T-helper 1 cell treated with Interleukin-12 subunit alpha and Interleukin-12 subunit beta and Interleukin-4 antibody, amounts not matched to agents 30 μg/mL and 1 μg/mL, for 36 hours (primary cell): Measurements from ENCODE around the gene VARS2.
"Not testable (repeated sequence)": the region's sequence is repeated elsewhere in the genome, so short reads cannot be mapped to it uniquely, and the experiment has no call there.

ENCODE experiments used
- H3K27ac Mint-ChIP-seq: one replicate; pipeline ENCODE4 v1.8.0; 2021; ENCODE audit warnings: mild to moderate bottlenecking, mixed read lengths
- H3K27me3 Mint-ChIP-seq: one replicate; pipeline ENCODE4 v1.8.0; 2021; ENCODE audit warnings: low read depth, mixed read lengths
- H3K36me3 Mint-ChIP-seq: one replicate; pipeline ENCODE4 v1.8.0; 2021; ENCODE audit warnings: low read depth, mixed read lengths
- H3K4me1 Mint-ChIP-seq: one replicate; pipeline ENCODE4 v1.8.0; 2021; ENCODE audit warnings: low read depth, mixed read lengths
- H3K4me3 Mint-ChIP-seq: one replicate; pipeline ENCODE4 v1.8.0; 2021; ENCODE audit warnings: mild to moderate bottlenecking, moderate library complexity, mixed read lengths
- H3K9me3 Mint-ChIP-seq: one replicate; pipeline ENCODE4 v1.8.0; 2021; ENCODE audit warnings: mixed read lengths

The VARS2 gene

DNA sequence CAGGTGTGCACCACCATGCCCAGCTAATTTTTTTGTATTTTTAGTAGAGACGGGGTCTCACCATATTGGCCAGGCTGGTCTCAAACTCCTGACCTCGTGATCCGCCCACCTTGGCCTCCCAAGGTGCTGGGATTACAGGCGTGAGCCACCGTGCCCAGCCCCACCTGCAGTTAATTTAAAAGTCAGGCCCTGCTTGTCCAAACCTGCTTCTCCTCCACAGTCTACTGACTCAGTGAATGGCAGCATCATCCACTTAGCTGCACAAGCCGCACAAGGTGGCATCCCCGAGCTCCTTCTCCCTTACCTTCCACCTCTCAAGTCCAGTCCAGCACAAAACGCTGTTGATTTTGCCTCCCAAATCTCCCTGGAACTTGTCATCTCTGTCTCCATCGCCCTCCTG is 11.8 kb upstream of the VARS2 start:
- not testable (repeated sequence) for H3K36me3 Mint-ChIP-seq, H3K27me3 Mint-ChIP-seq, H3K4me3 Mint-ChIP-seq, H3K9me3 Mint-ChIP-seq, H3K27ac Mint-ChIP-seq, H3K4me1 Mint-ChIP-seq

DNA sequence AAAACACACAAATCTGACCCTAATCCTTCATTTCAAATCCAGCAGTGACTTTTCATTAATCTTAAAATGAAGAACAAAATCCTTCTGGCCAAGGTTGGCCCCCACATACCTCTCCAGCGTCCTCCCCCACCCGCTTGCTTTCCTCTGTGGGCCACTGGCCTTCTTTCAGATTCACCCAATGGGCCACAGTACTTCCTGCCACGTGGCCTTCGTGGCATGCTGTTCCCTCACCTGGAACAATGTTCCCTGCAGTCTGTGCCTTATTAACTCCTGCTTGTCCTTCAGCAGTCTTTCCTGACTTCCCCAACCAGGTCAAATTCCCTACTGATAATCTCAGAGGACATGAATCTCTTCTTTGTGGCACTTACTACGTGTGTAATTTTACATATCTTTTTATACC is 11.3 kb upstream of the VARS2 start:
- no peak overlapping the region for H3K4me3 Mint-ChIP-seq
- no peaks in the 10 kb centered on the region for H3K27me3 Mint-ChIP-seq
- H3K4me1 Mint-ChIP-seq: peaks cover 10% of the 10 kb centered on the region
- no peak overlapping the region for H3K27ac Mint-ChIP-seq
- H3K36me3 Mint-ChIP-seq: peaks cover 4% of the 10 kb centered on the region
- no peaks in the 10 kb centered on the region for H3K9me3 Mint-ChIP-seq

DNA sequence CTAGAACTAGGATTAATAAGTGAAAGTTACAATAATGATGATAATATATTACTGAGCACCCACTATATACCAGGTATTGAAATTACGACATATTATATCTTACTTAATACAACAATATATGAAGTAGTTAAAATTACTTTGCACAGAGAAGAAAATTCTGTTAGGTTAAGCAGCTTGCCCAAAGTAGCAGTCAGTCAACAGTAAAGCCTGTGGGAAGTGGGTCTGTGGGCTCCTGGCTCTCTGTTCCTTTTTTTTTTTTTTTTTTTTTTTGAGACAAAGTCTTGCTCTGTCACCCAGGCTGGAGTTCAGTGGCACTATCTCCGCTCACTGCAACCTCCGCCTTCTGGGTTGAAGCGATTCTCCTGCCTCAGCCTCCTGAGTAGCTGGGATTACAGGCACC is 10.8 kb upstream of the VARS2 start:
- Mint-ChIP-seq H3K4me3 (no peak overlapping the region), H3K36me3 (peaks cover 4% of the 10 kb centered on the region), H3K9me3 (no peaks in the 10 kb centered on the region), H3K27ac (no peak overlapping the region), H3K4me1 (peaks cover 14% of the 10 kb centered on the region), H3K27me3 (no peaks in the 10 kb centered on the region)

DNA sequence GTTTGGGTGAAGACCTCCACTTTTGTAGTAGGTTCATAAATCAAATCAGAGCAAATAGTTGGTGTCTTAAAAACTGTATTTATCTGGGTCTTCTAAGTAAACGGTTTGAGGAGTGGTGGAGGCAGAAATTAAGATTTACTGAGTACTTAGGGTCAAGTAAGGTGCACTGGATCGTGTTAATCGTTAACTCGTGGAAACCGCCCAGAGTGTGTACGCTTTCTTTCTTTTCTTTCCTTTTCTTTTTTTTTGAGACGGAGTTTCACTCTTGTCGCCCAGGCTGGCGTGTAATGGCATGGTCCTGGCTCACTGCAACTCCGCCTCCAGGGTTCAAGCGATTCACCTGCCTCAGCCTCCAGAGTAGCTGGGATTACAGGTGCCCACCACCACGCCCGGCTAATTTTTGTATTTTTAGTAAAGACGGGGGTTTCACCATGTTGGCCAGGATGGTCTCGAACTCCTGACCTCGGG is 6.7 kb upstream of the VARS2 start:
- peaks cover 15% of the 10 kb centered on the region for H3K36me3 Mint-ChIP-seq
- peak overlapping the region; percentile 99 for H3K4me3 Mint-ChIP-seq
- H3K27me3 Mint-ChIP-seq, H3K27ac Mint-ChIP-seq, H3K9me3 Mint-ChIP-seq: not testable (repeated sequence)
- peaks cover 27% of the 10 kb centered on the region for H3K4me1 Mint-ChIP-seq

DNA sequence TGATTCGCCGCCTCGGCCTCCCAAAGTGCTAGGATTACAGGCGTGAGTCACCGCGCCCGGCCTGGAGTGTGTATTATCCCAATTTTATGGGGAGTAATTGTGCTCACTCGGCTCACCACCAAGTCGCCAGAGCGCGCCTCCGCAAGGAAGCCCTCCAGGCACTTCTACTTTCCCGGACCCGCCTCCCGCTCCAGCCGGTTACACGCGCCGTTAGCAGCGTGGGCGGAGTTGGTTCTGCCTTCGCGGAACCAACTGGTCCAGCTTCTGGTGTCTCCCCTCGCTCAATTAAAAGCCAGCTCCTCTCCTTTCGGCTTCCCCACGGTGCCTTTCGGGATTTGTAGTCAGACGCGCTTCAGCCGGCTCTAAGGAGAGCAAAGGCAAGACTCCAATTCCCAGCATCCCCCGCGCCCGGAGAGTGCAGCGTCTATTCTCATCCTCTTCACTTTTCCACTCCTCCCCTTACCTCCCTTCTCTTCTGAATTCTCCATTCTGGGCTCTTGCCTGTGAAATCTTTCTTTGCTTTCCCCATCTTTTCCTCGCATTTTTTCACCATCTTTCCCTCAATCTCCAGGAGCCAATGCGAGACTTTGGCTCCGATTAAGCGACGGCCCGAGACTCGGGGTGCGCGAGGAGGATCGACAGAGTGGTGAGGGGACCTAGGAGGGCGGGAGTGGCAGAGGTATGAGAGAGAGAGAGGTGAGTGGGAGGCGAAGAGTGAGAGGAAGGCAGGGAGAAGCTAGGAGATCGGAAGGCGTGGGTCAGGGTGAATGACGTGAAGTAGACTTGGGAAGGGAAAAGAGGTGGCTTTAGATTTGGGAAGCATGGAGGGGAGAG is 6.1 kb upstream of the VARS2 start, which contains the start of gene GTF2H4:
TSS of gene GTF2H4 (plus strand) at position 450 of the 834 bp plus-strand sequence.
- H3K36me3 Mint-ChIP-seq: peaks cover 19% of the 10 kb centered on the region
- H3K27me3 Mint-ChIP-seq: no peaks in the 10 kb centered on the region
- peak within 1 kb of the TSS; percentile 77 for H3K27ac Mint-ChIP-seq
- no peaks in the 10 kb centered on the region for H3K9me3 Mint-ChIP-seq
- peak within 1 kb of the TSS; percentile 99 for H3K4me3 Mint-ChIP-seq
- H3K4me1 Mint-ChIP-seq: peaks cover 21% of the 10 kb centered on the region

DNA sequence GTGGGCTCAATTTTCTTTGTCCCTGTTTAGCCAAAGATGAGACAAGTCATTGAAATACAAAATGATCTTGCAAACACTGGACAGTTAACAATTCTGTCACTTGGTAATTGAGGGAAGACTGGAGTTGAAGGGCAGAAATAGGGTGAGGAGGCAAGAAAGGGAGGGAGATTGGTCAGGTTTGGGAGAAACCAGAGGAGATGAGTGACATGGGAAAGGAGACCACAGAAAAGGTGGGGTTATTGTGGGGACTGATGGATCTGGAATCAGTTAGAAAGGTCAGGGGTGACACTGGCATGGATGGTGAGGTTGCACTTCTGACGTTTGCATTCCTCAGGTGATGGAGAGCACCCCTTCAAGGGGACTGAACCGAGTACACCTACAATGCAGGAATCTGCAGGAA is 5.3 kb upstream of the VARS2 start:
- Mint-ChIP-seq H3K27ac (peak overlapping the region; percentile 77), H3K36me3 (peaks cover 22% of the 10 kb centered on the region), H3K27me3 (no peaks in the 10 kb centered on the region), H3K4me3 (peak overlapping the region; percentile 99), H3K4me1 (peaks cover 26% of the 10 kb centered on the region), H3K9me3 (no peaks in the 10 kb centered on the region)

GRCh38 chr6:30910473-30910872 is 3.6 kb upstream of the VARS2 start:
- Mint-ChIP-seq H3K4me1 (peaks cover 31% of the 10 kb centered on the region), H3K36me3 (peaks cover 22% of the 10 kb centered on the region)
- not testable (repeated sequence) for H3K27ac Mint-ChIP-seq, H3K4me3 Mint-ChIP-seq, H3K27me3 Mint-ChIP-seq, H3K9me3 Mint-ChIP-seq

GRCh38 chr6:30912746-30913520 is 1.1 kb upstream of the VARS2 start:
- Mint-ChIP-seq H3K27me3 (no peaks in the 10 kb centered on the region), H3K36me3 (peaks cover 32% of the 10 kb centered on the region), H3K27ac (peak overlapping the region; percentile 21)

GRCh38 chr6:30913721-30914075 is 340 bp upstream of the VARS2 start:
- Mint-ChIP-seq H3K36me3 (peaks cover 32% of the 10 kb centered on the region), H3K27ac (no peak overlapping the region), H3K9me3 (no peaks in the 10 kb centered on the region), H3K27me3 (no peaks in the 10 kb centered on the region), H3K4me3 (peak overlapping the region; percentile 91), H3K4me1 (peaks cover 25% of the 10 kb centered on the region)

More at GRCh38 chr6:30912746-30913520, 1.1 kb upstream of the VARS2 start:
- H3K4me3 Mint-ChIP-seq: peak overlapping the region; percentile 91
- H3K4me1 Mint-ChIP-seq: peaks cover 33% of the 10 kb centered on the region
- no peaks in the 10 kb centered on the region for H3K9me3 Mint-ChIP-seq

DNA sequence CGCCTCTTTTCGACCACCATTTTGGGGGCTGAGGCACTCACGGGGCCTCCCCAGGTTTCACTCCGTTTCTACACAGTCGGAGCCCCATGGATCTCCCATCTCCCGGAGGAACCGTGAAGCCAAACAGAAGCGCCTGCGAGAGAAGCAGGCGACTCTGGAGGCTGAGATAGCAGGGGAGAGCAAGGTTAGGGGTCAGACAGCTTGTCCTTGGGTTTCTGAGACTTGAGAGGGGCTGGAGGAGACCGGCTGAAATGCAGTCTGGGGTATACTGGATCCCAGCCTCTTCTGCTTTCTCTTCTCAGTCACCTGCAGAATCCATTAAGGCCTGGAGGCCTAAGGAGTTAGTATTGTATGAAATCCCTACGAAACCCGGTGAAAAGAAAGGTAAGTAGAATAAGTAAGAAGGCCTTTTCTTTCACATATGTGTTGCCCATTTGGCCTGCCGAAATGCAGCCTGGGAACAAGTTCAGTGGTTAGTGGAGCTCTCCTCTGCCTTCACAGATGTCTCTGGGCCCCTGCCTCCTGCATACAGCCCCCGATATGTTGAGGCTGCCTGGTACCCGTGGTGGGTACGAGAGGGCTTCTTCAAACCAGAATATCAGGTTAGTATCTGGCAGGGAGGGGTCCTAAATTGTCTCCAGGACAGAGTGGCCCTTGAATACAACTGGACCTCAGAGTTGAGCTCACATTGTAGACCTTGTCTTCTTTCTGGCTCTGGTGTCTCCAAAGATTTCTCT is 984 bp downstream of the VARS2 start:
- H3K4me3 Mint-ChIP-seq: peak overlapping the region; percentile 91
- no peaks in the 10 kb centered on the region for H3K9me3 Mint-ChIP-seq
- H3K27ac Mint-ChIP-seq: peak overlapping the region; percentile 89
- peaks cover 20% of the 10 kb centered on the region for H3K4me1 Mint-ChIP-seq
- H3K36me3 Mint-ChIP-seq: peaks cover 31% of the 10 kb centered on the region
- no peaks in the 10 kb centered on the region for H3K27me3 Mint-ChIP-seq

GRCh38 chr6:30915591-30915946 is 1.5 kb downstream of the VARS2 start:
- peaks cover 20% of the 10 kb centered on the region for H3K4me1 Mint-ChIP-seq
- no peaks in the 10 kb centered on the region for H3K9me3 Mint-ChIP-seq
- peak overlapping the region; percentile 49 for H3K27ac Mint-ChIP-seq
- H3K4me3 Mint-ChIP-seq: peak overlapping the region; percentile 91
- H3K36me3 Mint-ChIP-seq: peaks cover 34% of the 10 kb centered on the region
- H3K27me3 Mint-ChIP-seq: no peaks in the 10 kb centered on the region

DNA sequence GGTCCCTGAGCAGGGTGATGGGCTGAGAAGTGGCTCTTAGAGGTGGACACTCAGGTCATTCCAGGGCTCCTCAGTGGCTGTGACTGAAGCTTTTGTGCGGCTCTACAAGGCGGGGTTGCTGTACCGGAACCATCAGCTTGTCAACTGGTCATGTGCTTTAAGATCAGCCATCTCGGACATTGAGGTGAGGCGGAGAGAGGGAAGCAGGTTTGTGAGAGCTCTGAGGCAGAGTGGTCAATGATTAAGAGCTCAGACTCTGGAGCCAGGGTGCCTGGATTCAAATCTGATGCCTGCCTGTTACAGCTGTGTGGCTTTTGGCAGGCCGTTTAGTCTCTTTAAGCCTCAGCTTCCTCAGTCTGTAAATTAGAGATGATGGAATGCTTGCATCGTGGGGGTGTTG is 3.0 kb downstream of the VARS2 start:
- Mint-ChIP-seq H3K4me3 (no peak overlapping the region), H3K36me3 (peaks cover 24% of the 10 kb centered on the region), H3K9me3 (no peaks in the 10 kb centered on the region), H3K27me3 (no peaks in the 10 kb centered on the region), H3K4me1 (peaks cover 20% of the 10 kb centered on the region), H3K27ac (no peak overlapping the region)

GRCh38 chr6:30917487-30917886 is 3.4 kb downstream of the VARS2 start:
- Mint-ChIP-seq H3K36me3 (peaks cover 19% of the 10 kb centered on the region), H3K27me3 (no peaks in the 10 kb centered on the region)

DNA sequence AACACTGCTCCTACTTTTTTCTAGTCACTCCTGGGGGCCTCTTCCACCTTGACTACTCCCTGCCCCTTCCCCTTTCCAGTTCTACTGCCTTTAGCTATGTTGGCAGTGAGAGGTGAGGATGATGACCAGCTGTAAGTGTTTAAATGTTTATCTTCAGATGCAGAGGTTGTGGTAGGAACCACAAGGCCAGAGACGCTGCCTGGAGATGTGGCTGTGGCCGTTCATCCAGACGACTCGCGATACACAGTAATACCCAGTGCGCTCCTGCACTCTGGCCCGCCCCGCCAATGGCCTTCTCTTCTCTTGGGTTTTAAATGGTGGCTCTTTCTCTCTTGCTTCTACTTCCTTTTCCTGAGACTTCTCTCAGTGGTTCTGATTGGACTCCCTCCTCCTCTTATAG is 4.6 kb downstream of the VARS2 start:
- Mint-ChIP-seq H3K4me1 (peaks cover 11% of the 10 kb centered on the region), H3K4me3 (no peak overlapping the region), H3K36me3 (peaks cover 17% of the 10 kb centered on the region), H3K27ac (no peak overlapping the region), H3K27me3 (no peaks in the 10 kb centered on the region), H3K9me3 (no peaks in the 10 kb centered on the region)

More at GRCh38 chr6:30917487-30917886, 3.4 kb downstream of the VARS2 start:
- Mint-ChIP-seq H3K4me1 (peaks cover 17% of the 10 kb centered on the region), H3K4me3 (no peak overlapping the region), H3K27ac (no peak overlapping the region), H3K9me3 (no peaks in the 10 kb centered on the region)
